B cell (primary cell): ENCODE results near the gene CALHM1. TPM values are rescaled to one million over a fixed set of nuclear protein-coding genes. Genes with fewer than 3 reads are reported as not detected.

ENCODE experiments used
- ATAC-seq: fragments of 200-7000 bp; cut with Tn5 transposase; one replicate; pipeline ENCODE4 v1.10.0; 2021; ENCODE audit warnings: low read depth, mild to moderate bottlenecking, moderate number of reproducible peaks, moderate library complexity
- CTCF ChIA-PET: fragments of 350-600 bp; sonication (Branson Sonifier 250); formaldehyde crosslinking; loops from one replicate; lab custom pipeline; 2021; ENCODE audit warnings: antibody characterized with exemption, inconsistent platforms; lab: Charles Lee
- POLR2A ChIA-PET: fragments of 350-600 bp; sonication (Branson Sonifier 250); formaldehyde crosslinking; loops from one replicate; lab custom pipeline; 2021; ENCODE audit warnings: antibody characterized with exemption; lab: Charles Lee
- DNase-seq: peaks from one replicate; pipeline ENCODE4 v3.0.0; 2013
- H2AFZ ChIP-seq: 2 replicates; pipeline ENCODE4 v1.6.1; 2012; ENCODE audit warnings: mild to moderate bottlenecking, low read depth, low read length; ENCODE audit not compliant: insufficient read depth, poor library complexity, severe bottlenecking
- H3K27ac ChIP-seq, 2 donors: 1 replicate in 1 of 2; 2 replicates in 1 of 2; pipeline ENCODE4 v1.5.1; 2012 to 2013; ENCODE audit warnings: low read length in 2 of 2, mild to moderate bottlenecking in 2 of 2, moderate library complexity in 1 of 2
- H3K27me3 ChIP-seq, 4 experiments: fragments of 200-600 bp in 1 of 4; sonication (generic) in 1 of 4; replicated peaks in 1 of 4; 1 replicate in 2 of 4; 2 replicates in 2 of 4; pipeline versions ENCODE4 v1.6.1 to v1.7.0; 2013 to 2016; ENCODE audit warnings: low read length in 3 of 4, mild to moderate bottlenecking in 2 of 4, mixed read lengths in 1 of 4, moderate library complexity in 1 of 4; ENCODE audit not compliant: insufficient read depth in 4 of 4, control insufficient read depth in 3 of 4; ENCODE audit errors: control extremely low read depth in 1 of 4
- H3K36me3 ChIP-seq, 2 experiments: replicated peaks in 1 of 2; 1 replicate in 1 of 2; 2 replicates in 1 of 2; pipeline versions ENCODE4 v1.6.1 to v1.7.1; 2013; ENCODE audit warnings: low read length in 1 of 2; ENCODE audit not compliant: insufficient read depth in 2 of 2, control insufficient read depth in 1 of 2; ENCODE audit errors: control extremely low read depth in 1 of 2, extremely low read depth in 1 of 2
- H3K4me1 ChIP-seq, 2 donors: fragments of 200-600 bp in 1 of 2; sonication (generic) in 1 of 2; 1 replicate in 1 of 2; 2 replicates in 1 of 2; pipeline versions ENCODE4 v1.5.1 to v1.6.1; 2013 to 2017; ENCODE audit warnings: low read length in 2 of 2; ENCODE audit not compliant: control insufficient read depth in 2 of 2, insufficient read depth in 2 of 2
- H3K4me2 ChIP-seq: replicated peaks from 2 replicates; pipeline ENCODE3; 2012; ENCODE audit warnings: mild to moderate bottlenecking, low read depth, low read length; ENCODE audit not compliant: poor library complexity, severe bottlenecking
- H3K4me3 ChIP-seq, 5 experiments: fragments of 200-600 bp in 1 of 5; sonication (generic) in 1 of 5; 1 replicate in 3 of 5; 2 replicates in 2 of 5; pipeline versions ENCODE4 v1.5.1 to v1.7.0; 2011 to 2016; ENCODE audit warnings: low read length in 4 of 5, mild to moderate bottlenecking in 4 of 5, low read depth in 2 of 5, control low read depth in 1 of 5, moderate library complexity in 1 of 5; ENCODE audit not compliant: insufficient read depth in 1 of 5; ENCODE audit errors: control extremely low read depth in 1 of 5, extremely low read depth in 1 of 5
- H3K79me2 ChIP-seq: fragments of 200-600 bp; sonication (generic); one replicate; pipeline ENCODE4 v1.6.0; 2016; ENCODE audit warnings: low read length; ENCODE audit not compliant: control insufficient read depth, insufficient read depth
- H3K9ac ChIP-seq: fragments of 200-600 bp; sonication (generic); 2 replicates; pipeline ENCODE4 v1.6.1; 2017; ENCODE audit warnings: mild to moderate bottlenecking, low read length, moderate library complexity
- H3K9me3 ChIP-seq, 3 donors: one replicate each; pipeline versions ENCODE4 v1.6.1 to v1.7.1; 2013; ENCODE audit warnings: low read length in 2 of 3; ENCODE audit not compliant: control insufficient read depth in 2 of 3, insufficient read depth in 1 of 3; ENCODE audit errors: control extremely low read depth in 1 of 3
- H4K20me1 ChIP-seq: 2 replicates; pipeline ENCODE4 v1.6.0; 2012; ENCODE audit warnings: mild to moderate bottlenecking, low read length; ENCODE audit not compliant: insufficient read depth, control insufficient read depth, poor library complexity, severe bottlenecking
- H3K27ac Mint-ChIP-seq: one replicate; pipeline ENCODE4 v1.8.0; 2021; ENCODE audit warnings: mixed read lengths
- H3K27me3 Mint-ChIP-seq: one replicate; pipeline ENCODE4 v1.8.0; 2021; ENCODE audit warnings: mixed read lengths
- H3K4me1 Mint-ChIP-seq: one replicate; pipeline ENCODE4 v1.8.0; 2021; ENCODE audit warnings: mixed read lengths
- H3K4me3 Mint-ChIP-seq: one replicate; pipeline ENCODE4 v1.8.0; 2021; ENCODE audit warnings: mixed read lengths
- H3K9me3 Mint-ChIP-seq: one replicate; pipeline ENCODE4 v1.8.0; 2022; ENCODE audit warnings: mixed read lengths; ENCODE audit not compliant: insufficient read depth
- EZH2 ChIP-seq: IDR thresholded peaks from 2 replicates; pipeline ENCODE4 v1.6.1; 2012; ENCODE audit warnings: borderline replicate concordance, low read depth, mild to moderate bottlenecking, moderate library complexity, low read length; ENCODE audit not compliant: insufficient read depth, poor library complexity, severe bottlenecking
- WGBS: methylation state at CpG from one replicate; pipeline ENCODE4 v1.1.5; 2013; ENCODE audit warnings: missing lambda C conversion rate; ENCODE audit not compliant: insufficient coverage; 5-methylcytosine and 5-hydroxymethylcytosine counted together
- intact Hi-C: fragments of 100-400 bp; cut with micrococcal nuclease; formaldehyde crosslinking; loops from one replicate; pipeline ENCODE4 v1.10.0; 2022
- polyA plus RNA-seq: library from polyadenylated mRNA; depleted of rRNA; stranded (reverse); fragments of >200 nt; gene quantifications from 2 replicates; pipeline ENCODE4 v1.2.3, GENCODE V29; 2012
- total RNA-seq, 2 donors: library from RNA; stranded (reverse); fragments of 120-200 nt in 1 of 2; gene quantifications; 1 replicate in 1 of 2; 2 replicates in 1 of 2; pipeline versions ENCODE4 v1.2.3 to v1.2.4, GENCODE V29; 2013 to 2022
- TF ChIP-seq, protein P1 (sequence below): fragments of 200-600 bp; IDR thresholded peaks from one replicate; pipeline ENCODE4 v1.8.0; 2022; ENCODE audit warnings: antibody characterized with exemption, mild to moderate bottlenecking

CALHM1 gene
- total and polyA plus RNA-seq, 2 donors (not counting 1 experiment from before 2014, with no cell fraction given) = 0.16 to 0.34 TPM

DNA sequence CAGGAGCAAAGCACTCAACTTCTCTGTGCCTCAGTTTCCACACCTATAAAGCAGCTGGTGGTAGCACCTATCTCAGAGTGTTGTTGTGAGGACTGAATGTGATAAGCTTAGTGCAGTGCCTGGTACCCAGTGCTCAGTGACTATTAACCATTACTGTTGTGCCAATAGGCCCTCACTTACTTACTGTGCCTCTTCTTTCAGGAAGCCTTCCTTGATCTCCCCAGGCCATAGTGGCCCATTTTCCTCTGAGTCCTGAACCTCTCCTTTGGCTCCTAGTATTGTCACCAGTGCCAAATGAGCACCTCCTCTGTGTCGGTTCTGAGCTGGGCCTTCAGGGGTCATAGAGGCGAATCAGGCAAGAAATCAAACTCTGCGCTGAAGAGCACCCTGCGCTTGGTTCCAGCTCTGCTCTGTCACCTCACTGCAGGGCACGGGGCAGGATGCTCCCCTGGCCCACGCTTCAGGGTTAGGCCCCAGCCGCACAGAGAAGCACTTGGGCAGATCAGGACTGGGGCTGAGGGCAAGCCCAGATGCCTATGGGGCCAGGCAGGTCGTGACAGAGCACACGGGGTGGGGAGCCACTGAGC, 2.5 kb downstream of the CALHM1 start:
- H3K9me3 ChIP-seq = no peaks in the 10 kb centered on the region
- no peak overlapping the region for H3K4me3 ChIP-seq
- DNase-seq (no peak), ATAC-seq (no peak)
- Mint-ChIP-seq H3K4me1 (peaks cover 34% of the 10 kb centered on the region), H3K4me3 (no peak overlapping the region), H3K27ac (no peak overlapping the region), H3K27me3 (no peaks in the 10 kb centered on the region), H3K9me3 (no peaks in the 10 kb centered on the region)
- H3K4me2 ChIP-seq = no peak overlapping the region
- no peak overlapping the region for H3K9ac ChIP-seq
- intact Hi-C loops = no loop called here
- H3K4me1 ChIP-seq = peaks cover 19 to 37% of the 10 kb centered on the region in 2 donors
- H2AFZ ChIP-seq = no peak overlapping the region
- H3K36me3 ChIP-seq = no peaks in the 10 kb centered on the region
- ChIA-PET CTCF (interaction anchor here (0.6 to 1.1 kb wide), 3 partner anchors 11 to 29 kb away, joined by 3 read pairs; no protein-coding TSS in a partner anchor), POLR2A (interaction anchor here (1.0 kb wide), 1 partner anchor 15 kb away, joined by 4 read pairs; no protein-coding TSS in a partner anchor)
- no peaks in the 10 kb centered on the region for H4K20me1 ChIP-seq
- H3K27me3 ChIP-seq = peaks cover 0 to 6% (median 0%) of the 10 kb centered on the region in 4 experiments
- WGBS = 92% methylated on average over 9 of the region's 9 CpGs
- H3K79me2 ChIP-seq = peaks cover 15% of the 10 kb centered on the region
- H3K27ac ChIP-seq = no peak overlapping the region
- TF ChIP-seq EZH2 = no peak
- TF ChIP-seq, protein P1, sequence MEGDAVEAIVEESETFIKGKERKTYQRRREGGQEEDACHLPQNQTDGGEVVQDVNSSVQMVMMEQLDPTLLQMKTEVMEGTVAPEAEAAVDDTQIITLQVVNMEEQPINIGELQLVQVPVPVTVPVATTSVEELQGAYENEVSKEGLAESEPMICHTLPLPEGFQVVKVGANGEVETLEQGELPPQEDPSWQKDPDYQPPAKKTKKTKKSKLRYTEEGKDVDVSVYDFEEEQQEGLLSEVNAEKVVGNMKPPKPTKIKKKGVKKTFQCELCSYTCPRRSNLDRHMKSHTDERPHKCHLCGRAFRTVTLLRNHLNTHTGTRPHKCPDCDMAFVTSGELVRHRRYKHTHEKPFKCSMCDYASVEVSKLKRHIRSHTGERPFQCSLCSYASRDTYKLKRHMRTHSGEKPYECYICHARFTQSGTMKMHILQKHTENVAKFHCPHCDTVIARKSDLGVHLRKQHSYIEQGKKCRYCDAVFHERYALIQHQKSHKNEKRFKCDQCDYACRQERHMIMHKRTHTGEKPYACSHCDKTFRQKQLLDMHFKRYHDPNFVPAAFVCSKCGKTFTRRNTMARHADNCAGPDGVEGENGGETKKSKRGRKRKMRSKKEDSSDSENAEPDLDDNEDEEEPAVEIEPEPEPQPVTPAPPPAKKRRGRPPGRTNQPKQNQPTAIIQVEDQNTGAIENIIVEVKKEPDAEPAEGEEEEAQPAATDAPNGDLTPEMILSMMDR = no peak

DNA sequence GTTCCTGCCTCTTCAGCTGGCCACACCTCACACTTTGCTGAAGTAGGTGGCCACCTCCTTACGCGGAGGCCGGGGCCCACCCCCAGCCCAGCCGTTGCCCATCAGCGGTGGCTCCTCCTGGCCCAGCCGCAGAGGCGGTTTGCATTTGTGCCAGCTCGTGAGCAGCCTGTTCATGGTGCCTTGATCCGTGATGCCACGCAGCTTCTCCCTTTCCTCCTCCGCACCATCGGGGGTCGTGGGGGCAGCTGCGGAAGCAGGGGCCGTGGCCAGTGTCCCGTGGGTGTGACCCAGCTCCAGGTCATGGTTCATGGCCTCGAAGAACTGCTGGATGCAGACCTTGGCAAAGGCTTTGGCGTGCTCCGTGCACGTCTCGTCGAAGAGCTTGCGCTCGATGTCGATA, 3.5 kb downstream of the CALHM1 start:
- Mint-ChIP-seq H3K27me3 (no peaks in the 10 kb centered on the region), H3K27ac (no peak overlapping the region), H3K9me3 (no peaks in the 10 kb centered on the region), H3K4me1 (peaks cover 42% of the 10 kb centered on the region), H3K4me3 (no peak overlapping the region)
- H3K27ac ChIP-seq = no peak overlapping the region
- H3K4me2 ChIP-seq = no peak overlapping the region
- no peaks in the 10 kb centered on the region for H4K20me1 ChIP-seq
- ChIA-PET CTCF (interaction anchor here (0.5 to 7.1 kb wide), 3 partner anchors 17 to 885 kb away, joined by 3 to 50 read pairs (median 3); no protein-coding TSS in a partner anchor), POLR2A (interaction anchor here (1.0 kb wide), 1 partner anchor 16 kb away, joined by 4 read pairs; no protein-coding TSS in a partner anchor)
- peaks cover 15% of the 10 kb centered on the region for H3K79me2 ChIP-seq
- TF ChIP-seq, protein P1 = no peak
- no peak for TF ChIP-seq EZH2
- no peak overlapping the region for H3K4me3 ChIP-seq
- ATAC-seq (no peak), DNase-seq (no peak)
- H3K27me3 ChIP-seq = peaks cover 0 to 6% (median 0%) of the 10 kb centered on the region in 4 experiments
- H3K9ac ChIP-seq = no peak overlapping the region
- H3K36me3 ChIP-seq = no peaks in the 10 kb centered on the region
- peaks cover 23 to 46% of the 10 kb centered on the region in 2 donors for H3K4me1 ChIP-seq
- no peak overlapping the region for H2AFZ ChIP-seq
- intact Hi-C loops = no loop called here
- WGBS = 96% methylated on average over 25 of the region's 25 CpGs
- no peaks in the 10 kb centered on the region for H3K9me3 ChIP-seq
